OCI-LY7 (cell line): ENCODE data around the gene FBXL3. TPM values are rescaled to one million over a fixed set of nuclear protein-coding genes. Genes with fewer than 3 reads are reported as not detected.

ENCODE experiments used
- BruUV-seq: library from RNA; stranded (reverse); fragments of 400-500 nt; replicated peaks from 2 replicates; lab custom pipeline; 2021; lab: Mats Ljungman, UMichigan
- CTCF ChIA-PET: fragments of 300-600 bp; sonication (Branson Sonifier 250); formaldehyde crosslinking; loops from one replicate; lab custom pipeline; 2022; ENCODE audit warnings: antibody characterized with exemption; ENCODE audit not compliant: unreplicated experiment; lab: Charles Lee
- POLR2A ChIA-PET: fragments of 300-600 bp; sonication (Branson Sonifier 250); formaldehyde crosslinking; loops from one replicate; lab custom pipeline; 2022; ENCODE audit warnings: antibody characterized with exemption; lab: Charles Lee
- DNase-seq: peaks from one replicate; pipeline ENCODE4 v3.0.0-alpha.2; 2015; ENCODE audit warnings: low spot score
- H2AFZ ChIP-seq: fragments of 200-600 bp; sonication (generic), shearing (Covaris generic); 2 replicates; pipeline ENCODE4 v1.6.1; 2014; ENCODE audit warnings: mild to moderate bottlenecking, antibody characterized with exemption, low read length, moderate library complexity
- H3K27ac ChIP-seq: fragments of 200-600 bp; sonication (generic); 2 replicates; pipeline ENCODE4 v1.5.1; 2014; ENCODE audit warnings: mixed run types, low read depth, mild to moderate bottlenecking, moderate library complexity, low read length, inconsistent platforms; ENCODE audit not compliant: poor library complexity, severe bottlenecking
- H3K36me3 ChIP-seq: fragments of 200-600 bp; sonication (generic); 2 replicates; pipeline ENCODE4 v1.6.1; 2014; ENCODE audit warnings: mild to moderate bottlenecking, antibody characterized with exemption, low read length, moderate library complexity, mixed read lengths; ENCODE audit not compliant: insufficient read depth
- H3K4me1 ChIP-seq: fragments of 200-600 bp; sonication (generic); 2 replicates; pipeline ENCODE4 v1.5.1; 2014; ENCODE audit warnings: mild to moderate bottlenecking, low read length; ENCODE audit not compliant: insufficient read depth, poor library complexity, severe bottlenecking
- H3K4me2 ChIP-seq: fragments of 200-600 bp; sonication (generic); 2 replicates; pipeline ENCODE4 v1.6.1; 2014; ENCODE audit warnings: mild to moderate bottlenecking, low read length
- H3K4me3 ChIP-seq: fragments of 200-600 bp; sonication (generic); 2 replicates; pipeline ENCODE4 v1.5.1; 2014; ENCODE audit warnings: mild to moderate bottlenecking, low read depth, low read length; ENCODE audit not compliant: poor library complexity, severe bottlenecking
- H3K79me2 ChIP-seq: fragments of 200-600 bp; sonication (generic); 2 replicates; pipeline ENCODE4 v1.6.1; 2016; ENCODE audit warnings: low read depth, mild to moderate bottlenecking, low read length, moderate library complexity, mixed read lengths; ENCODE audit not compliant: insufficient read depth
- H3K9me2 ChIP-seq: fragments of 200-600 bp; sonication (generic); 2 replicates; pipeline ENCODE4 v1.6.1; 2016; ENCODE audit warnings: mild to moderate bottlenecking, low read length, mixed read lengths; ENCODE audit not compliant: insufficient read depth
- H3K9me3 ChIP-seq: fragments of 200-600 bp; sonication (generic); 2 replicates; pipeline ENCODE4 v1.6.1; 2014; ENCODE audit warnings: mild to moderate bottlenecking, mixed run types, low read length, mixed read lengths
- H4K20me1 ChIP-seq: fragments of 200-600 bp; sonication (generic); 2 replicates; pipeline ENCODE4 v1.6.1; 2014; ENCODE audit warnings: mild to moderate bottlenecking, antibody characterized with exemption, low read length, moderate library complexity, mixed read lengths; ENCODE audit not compliant: insufficient read depth
- EZH2phosphoT487 ChIP-seq: fragments of 200-600 bp; sonication (generic); IDR thresholded peaks from 2 replicates; pipeline ENCODE4 v1.6.1; 2018; ENCODE audit warnings: low read depth, borderline replicate concordance, mild to moderate bottlenecking, mixed run types, antibody characterized with exemption, low read length, moderate library complexity, mixed read lengths
- intact Hi-C: fragments of 100-400 bp; cut with micrococcal nuclease; formaldehyde crosslinking; loops from one replicate; pipeline ENCODE4 v1.10.0; 2022; ENCODE audit not compliant: unreplicated experiment
- total RNA-seq, 2 experiments: library from RNA; depleted of rRNA in 1 of 2; stranded (reverse); fragments of >200 nt in 1 of 2; shearing (Covaris generic) in 1 of 2; gene quantifications; 2 replicates each; pipeline ENCODE4 v1.2.3, GENCODE V29; 2014 to 2022
- TF ChIP-seq, protein P1 (sequence below): fragments of 200-600 bp; sonication (generic); conservative IDR thresholded peaks from 2 replicates; pipeline ENCODE4 v1.5.1; 2014; ENCODE audit warnings: mild to moderate bottlenecking, antibody characterized with exemption, low read length, moderate library complexity, mixed read lengths

The FBXL3 gene
- total RNA-seq, 2 experiments from 2014 or later: 21.6 to 25.1 TPM

DNA sequence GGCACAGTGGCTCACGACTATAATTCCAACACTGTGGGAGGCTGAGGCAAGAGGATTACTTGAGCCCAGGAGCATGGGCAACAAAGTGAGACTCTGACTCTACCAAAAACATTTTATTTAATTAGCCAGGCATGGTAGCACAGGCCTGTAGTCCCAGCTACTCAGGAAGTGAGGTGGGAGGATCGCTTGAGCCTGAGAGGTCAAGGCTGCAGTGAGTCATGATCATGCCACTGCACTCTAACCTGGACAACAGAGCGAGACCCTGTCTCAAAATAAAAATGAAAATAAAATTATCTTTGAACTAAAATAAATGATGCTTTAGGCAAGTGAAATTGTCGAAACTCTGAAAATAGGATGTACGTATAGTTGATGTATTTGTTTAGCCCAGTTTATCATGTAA lies 43.3 kb downstream of the FBXL3 start:
- DNase-seq: no peak
- ChIA-PET CTCF (no interaction called here), POLR2A (interaction anchor here (0.5 kb wide), 1 partner anchor 262 kb away, joined by 3 read pairs; no protein-coding TSS in a partner anchor)
- no peaks in the 10 kb centered on the region for H3K36me3 ChIP-seq
- intact Hi-C loops: no loop called here
- no peak overlapping the region for H2AFZ ChIP-seq
- TF ChIP-seq, protein P1, sequence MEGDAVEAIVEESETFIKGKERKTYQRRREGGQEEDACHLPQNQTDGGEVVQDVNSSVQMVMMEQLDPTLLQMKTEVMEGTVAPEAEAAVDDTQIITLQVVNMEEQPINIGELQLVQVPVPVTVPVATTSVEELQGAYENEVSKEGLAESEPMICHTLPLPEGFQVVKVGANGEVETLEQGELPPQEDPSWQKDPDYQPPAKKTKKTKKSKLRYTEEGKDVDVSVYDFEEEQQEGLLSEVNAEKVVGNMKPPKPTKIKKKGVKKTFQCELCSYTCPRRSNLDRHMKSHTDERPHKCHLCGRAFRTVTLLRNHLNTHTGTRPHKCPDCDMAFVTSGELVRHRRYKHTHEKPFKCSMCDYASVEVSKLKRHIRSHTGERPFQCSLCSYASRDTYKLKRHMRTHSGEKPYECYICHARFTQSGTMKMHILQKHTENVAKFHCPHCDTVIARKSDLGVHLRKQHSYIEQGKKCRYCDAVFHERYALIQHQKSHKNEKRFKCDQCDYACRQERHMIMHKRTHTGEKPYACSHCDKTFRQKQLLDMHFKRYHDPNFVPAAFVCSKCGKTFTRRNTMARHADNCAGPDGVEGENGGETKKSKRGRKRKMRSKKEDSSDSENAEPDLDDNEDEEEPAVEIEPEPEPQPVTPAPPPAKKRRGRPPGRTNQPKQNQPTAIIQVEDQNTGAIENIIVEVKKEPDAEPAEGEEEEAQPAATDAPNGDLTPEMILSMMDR: no peak
- no peak for TF ChIP-seq EZH2phosphoT487
- H3K4me1 ChIP-seq: no peaks in the 10 kb centered on the region
- H3K4me2 ChIP-seq: no peak overlapping the region
- no peaks in the 10 kb centered on the region for H3K9me2 ChIP-seq
- H3K9me3 ChIP-seq: no peaks in the 10 kb centered on the region
- H3K79me2 ChIP-seq: no peaks in the 10 kb centered on the region
- no TSS peak for BruUV-seq
- H4K20me1 ChIP-seq: no peaks in the 10 kb centered on the region
- H3K27ac ChIP-seq: no peak overlapping the region
- H3K4me3 ChIP-seq: no peak overlapping the region

DNA sequence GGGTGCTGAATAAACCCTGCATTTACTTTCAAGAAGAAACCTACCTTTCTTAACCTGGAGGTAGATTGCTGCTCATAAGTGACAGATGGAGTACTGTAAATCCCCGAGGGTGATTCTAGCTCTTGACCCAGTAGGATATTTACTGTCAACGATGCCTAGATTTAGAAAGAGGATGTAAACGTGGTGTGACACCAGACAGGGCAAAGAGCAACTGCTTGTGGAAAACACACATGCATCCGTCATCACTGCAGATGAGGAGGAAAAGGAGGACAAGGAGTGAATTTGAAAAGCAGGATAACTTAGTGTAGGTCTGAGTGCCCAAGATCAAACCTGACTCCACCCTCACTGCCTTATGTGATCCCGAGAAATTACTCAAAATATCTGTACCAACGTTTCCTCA lies 44.9 kb downstream of the FBXL3 start:
- Histone ChIP-seq H4K20me1 (no peaks in the 10 kb centered on the region), H3K4me2 (no peak overlapping the region), H3K79me2 (no peaks in the 10 kb centered on the region), H3K36me3 (no peaks in the 10 kb centered on the region), H3K4me1 (no peaks in the 10 kb centered on the region), H3K9me3 (no peaks in the 10 kb centered on the region), H3K4me3 (no peak overlapping the region), H2AFZ (no peak overlapping the region), H3K27ac (no peak overlapping the region), H3K9me2 (no peaks in the 10 kb centered on the region)
- intact Hi-C loops: no loop called here
- CTCF ChIA-PET: no interaction called here
- POLR2A ChIA-PET: no interaction called here
- no peak for DNase-seq
- no TSS peak for BruUV-seq
- no peak for TF ChIP-seq EZH2phosphoT487
- TF ChIP-seq, protein P1: no peak

DNA sequence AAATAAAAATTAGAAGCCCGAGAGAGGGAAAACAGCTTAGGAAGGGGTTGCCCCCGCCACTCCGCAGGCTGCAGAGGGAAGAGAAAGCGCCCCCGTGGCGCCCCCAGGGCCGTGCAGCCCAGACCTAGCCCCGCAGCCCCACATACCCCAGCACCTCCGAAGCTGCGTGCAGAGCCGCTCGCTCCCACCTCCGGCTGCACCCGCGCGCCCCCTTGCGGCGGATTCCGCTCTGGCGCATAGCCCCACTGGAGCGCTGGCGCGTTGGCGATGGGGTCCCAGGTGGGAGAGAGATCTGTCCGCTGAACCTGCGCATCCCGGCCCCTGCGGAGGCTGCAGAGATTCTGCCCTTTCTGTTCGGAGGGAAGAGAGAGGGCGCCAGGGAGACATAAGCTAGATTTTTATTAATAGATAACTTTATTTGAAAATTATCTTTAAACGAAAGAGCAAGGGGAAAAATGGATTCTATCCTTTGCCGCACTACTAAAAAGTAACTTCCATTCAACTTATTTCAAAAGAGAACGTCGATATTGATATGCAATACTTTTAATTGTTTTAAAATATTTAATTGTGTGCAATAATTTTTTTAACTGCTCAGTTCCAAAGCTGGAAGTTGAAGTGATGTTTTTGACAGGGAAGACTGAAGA lies 46.8 kb downstream of the FBXL3 start:
- H3K9me3 ChIP-seq: no peaks in the 10 kb centered on the region
- DNase-seq: peak; percentile 51
- H3K79me2 ChIP-seq: no peaks in the 10 kb centered on the region
- H3K4me3 ChIP-seq: no peak overlapping the region
- intact Hi-C loops: no loop called here
- H2AFZ ChIP-seq: no peak overlapping the region
- no peak overlapping the region for H3K4me2 ChIP-seq
- no peaks in the 10 kb centered on the region for H3K4me1 ChIP-seq
- H4K20me1 ChIP-seq: no peaks in the 10 kb centered on the region
- H3K36me3 ChIP-seq: no peaks in the 10 kb centered on the region
- TF ChIP-seq, protein P1: peak; percentile 82
- no peak for TF ChIP-seq EZH2phosphoT487
- H3K9me2 ChIP-seq: no peaks in the 10 kb centered on the region
- H3K27ac ChIP-seq: no peak overlapping the region
- no TSS peak for BruUV-seq
- ChIA-PET CTCF (no interaction called here), POLR2A (interaction anchor here (0.7 to 1.0 kb wide), 2 partner anchors 11 to 156 kb away, joined by 3 to 5 read pairs; no protein-coding TSS in a partner anchor)
